NCI-H2227 (cell line): ENCODE data around the gene AMPD2.
"Not testable (repeated sequence)": the region's sequence is repeated elsewhere in the genome, so short reads cannot be mapped to it uniquely, and the experiment has no call there.

Experiments
- DNase-seq: peaks from one replicate; lab custom pipeline; 2025; ENCODE audit not compliant: unreplicated experiment; lab: John Stamatoyannopoulos, UW

Gene AMPD2

DNA sequence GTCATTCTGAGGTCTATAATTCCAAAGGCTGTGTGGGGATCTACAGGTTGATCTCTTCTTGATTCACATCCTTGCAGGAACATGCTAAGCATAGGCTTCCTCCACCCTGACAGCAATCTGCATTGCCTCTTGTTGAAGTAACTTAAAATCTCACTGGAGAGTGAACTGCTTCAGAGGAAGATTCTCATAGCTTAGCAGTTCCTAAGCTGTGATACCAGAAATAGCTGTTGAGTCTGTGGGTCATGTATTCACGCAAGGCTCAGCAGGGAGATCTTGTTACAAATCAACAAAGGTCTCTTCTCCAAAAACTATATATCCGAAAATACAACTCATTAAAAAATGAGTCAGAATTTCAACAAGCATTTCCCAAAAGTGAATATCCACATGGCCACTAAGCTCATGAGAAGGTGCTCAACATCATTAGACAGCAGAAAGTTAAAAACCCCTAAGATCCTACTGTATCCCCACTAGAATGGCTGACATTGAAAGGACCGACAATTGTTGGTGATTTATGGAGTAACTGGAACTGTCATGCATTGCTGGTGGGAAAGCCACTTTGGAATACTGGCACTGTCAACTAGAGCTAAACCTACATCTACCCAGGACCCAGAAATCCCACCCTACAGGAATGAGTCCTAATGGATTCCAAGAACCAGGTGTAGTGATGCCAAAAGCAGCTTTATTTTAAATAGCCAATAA is 57.2 kb downstream of the AMPD2 start:
- not testable (repeated sequence) for DNase-seq

DNA sequence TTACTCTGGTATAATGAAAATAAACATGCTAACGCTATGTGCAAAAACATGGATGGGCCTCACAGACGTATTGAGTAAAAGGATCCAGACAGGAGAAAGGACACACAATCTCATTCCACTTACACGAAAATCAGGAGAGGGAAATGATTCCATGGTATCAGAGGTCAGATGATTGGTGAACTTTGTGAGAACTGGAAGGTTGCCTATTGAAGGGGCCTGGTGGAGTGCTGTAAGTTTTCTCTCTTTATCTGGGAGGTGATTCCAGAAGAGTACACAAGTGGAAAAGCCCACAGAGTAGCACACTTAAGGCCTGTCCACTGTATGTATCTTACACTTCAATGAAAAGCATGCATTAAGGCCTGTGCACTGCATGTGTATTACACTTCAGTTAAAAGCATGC is 57.8 kb downstream of the AMPD2 start:
- DNase-seq = no peak

GRCh38 chr1:109678637-109679036 is 59.0 kb downstream of the AMPD2 start:
- not testable (repeated sequence) for DNase-seq
